Activated CD8-positive, alpha-beta memory T cell treated with anti-CD3 and anti-CD28 coated beads, Interleukin-2, amount 50 U/mL, for 24 hours (primary cell): Measurements from ENCODE around the gene CETP.
A peak's percentile ranks its signal among the peaks of the same experiment; 100 is the strongest.
"Not testable (repeated sequence)": the region's sequence is repeated elsewhere in the genome, so short reads cannot be mapped to it uniquely, and the experiment has no call there.

Experiments used
- DNase-seq: peaks from one replicate; pipeline ENCODE4 v3.0.0-alpha.2; 2020; ENCODE audit errors: extremely low read depth

The CETP gene

GRCh38 chr16:56956076-56956475 lies 5.7 kb upstream of the CETP start:
- no peak for DNase-seq

- no peak for DNase-seq
Measured at GRCh38 chr16:56956756-56957155, 5.0 kb upstream of the CETP start.

DNA sequence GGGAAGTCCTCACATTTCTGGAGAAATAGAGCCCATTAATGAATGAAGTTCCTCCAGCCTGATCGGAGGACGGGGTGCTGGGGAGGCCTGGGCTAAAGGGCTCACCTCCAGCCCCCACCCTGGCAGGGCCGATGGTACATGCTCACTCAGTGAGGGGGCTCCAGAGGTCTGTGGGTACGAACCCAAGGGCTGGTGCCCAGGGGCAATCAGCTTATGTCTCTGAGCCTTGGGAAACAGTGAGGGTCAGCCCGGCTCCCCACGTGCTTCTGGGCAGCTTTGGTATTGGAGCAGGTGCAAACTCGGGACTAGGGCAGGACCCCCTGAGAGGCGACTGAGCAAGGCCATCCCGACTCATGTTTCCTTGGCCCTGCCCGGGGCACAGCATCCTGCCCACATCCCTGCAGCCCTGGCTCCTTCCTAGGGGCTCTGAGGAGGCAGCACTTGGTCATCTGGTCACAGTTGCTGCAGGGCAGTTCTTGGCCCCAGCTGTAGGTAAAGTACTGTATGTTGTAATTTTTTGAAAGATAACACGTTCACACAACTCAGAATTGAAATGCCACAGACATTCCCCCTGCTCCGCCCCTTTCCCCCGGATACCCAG lies 969 bp upstream of the CETP start:
- no peak for DNase-seq

DNA sequence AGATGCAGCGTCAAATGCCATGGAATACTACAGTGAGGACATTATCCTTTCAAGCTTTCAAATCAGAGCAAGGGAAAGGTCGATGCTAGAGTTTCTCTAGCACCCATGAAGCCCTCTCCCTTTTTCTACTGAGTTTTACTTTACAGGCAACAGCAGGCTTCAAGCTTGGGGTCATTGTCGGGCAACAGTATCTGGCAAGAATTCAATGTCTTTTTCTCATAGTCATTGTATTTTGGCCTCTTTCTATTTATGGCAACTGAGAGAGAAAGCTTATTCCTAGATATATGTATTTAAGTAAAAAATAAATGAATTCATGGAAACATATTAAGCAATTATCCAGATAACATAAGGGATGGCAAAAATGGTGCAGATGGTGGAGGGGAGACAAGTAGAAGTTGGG lies 364 bp upstream of the CETP start:
- DNase-seq: no peak

DNA sequence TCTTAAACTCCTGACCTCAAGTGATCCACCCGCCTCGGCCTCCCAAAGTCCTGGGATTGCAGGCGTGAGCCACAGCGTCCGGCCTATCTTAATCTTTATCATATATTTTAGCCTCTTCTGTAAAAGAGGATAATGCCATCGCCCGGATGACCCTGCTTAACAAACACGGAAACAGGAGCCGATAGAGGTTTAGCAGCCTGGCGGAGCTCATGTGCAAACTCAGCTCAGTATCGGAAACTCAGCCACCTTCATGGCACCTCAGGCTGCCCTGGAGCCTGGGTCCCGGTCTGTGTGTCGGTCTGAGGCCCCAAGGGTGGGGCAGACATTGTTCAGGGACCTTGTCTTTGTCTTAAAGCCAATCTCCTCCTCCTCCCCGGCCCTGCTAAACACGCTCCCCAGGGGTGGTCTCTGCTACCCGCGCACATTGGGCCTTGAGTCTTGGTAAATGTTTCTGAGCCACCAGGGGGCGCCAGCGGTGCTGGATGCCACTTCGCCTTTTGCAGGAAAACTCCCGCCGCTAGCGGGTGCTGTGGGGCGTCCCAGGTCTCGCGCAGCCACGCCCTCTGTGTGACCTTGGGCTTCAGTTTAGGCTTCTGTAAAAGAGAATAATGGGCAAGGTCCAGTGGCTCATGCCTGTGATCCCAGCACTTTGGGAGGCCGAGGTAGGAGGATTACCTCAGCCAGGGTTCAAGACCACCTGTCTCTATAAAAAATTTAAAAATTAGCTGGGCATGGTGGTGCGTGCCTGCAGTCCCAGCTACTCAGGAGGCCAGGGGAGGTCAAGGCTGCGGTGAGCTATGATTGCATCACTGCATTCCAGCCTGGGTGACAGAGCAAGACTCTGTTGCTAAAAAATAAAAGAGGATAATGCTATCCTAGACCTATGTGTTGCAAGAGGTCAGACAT lies 2.7 kb downstream of the CETP start:
- peak; percentile 86 for DNase-seq

DNA sequence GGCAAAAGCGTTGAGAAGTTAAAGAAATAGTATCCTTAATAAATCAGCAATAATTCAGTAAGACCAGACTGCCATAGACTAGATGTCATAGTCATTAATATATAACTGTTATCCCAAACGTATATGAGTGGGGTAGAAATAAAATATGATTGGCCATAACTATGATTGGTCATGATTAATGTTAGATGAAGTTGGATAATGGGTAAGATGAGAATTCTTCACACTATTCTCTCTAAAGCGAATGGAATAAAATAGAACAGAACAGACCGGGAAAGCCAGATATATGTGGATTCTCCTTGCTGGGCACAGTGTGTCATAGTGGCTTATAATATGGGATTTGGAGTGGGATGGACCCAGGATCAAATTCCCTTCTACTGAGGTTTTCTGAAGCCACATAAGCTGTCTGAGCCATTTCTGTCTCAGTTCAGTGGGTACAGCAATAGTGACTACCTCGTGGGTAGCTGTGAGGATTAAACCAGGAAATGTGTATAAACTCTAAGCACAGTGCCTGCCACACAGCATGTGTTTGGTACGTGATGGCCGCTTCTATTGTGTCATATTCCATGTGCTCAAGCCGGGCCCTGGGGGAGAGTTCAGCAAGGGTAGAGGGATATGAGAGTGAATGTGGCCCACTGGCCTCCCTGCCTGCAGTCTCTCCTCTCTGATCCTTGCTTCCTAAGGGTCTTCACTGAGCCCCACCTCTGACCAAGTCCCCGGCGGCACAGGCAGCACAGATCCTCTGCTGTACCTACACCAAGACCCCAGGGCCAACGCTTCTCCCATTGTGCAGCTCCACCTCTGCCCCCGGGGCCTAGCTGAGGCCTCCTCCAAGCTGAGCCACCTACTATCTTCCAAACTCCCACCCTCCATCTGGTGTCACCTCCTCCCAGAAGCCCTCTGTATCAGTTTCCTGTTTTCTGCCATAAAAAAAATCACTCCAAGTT lies 3.7 kb downstream of the CETP start:
- DNase-seq: no peak

- DNase-seq: no peak
Measured at GRCh38 chr16:56966093-56966475, 4.3 kb downstream of the CETP start.

- DNase-seq: no peak
Measured at GRCh38 chr16:56967733-56968132, 6.0 kb downstream of the CETP start.

- no peak for DNase-seq
Measured at GRCh38 chr16:56969769-56970168, 8.0 kb downstream of the CETP start.

- DNase-seq: no peak
Measured at GRCh38 chr16:56970934-56971767, 9.4 kb downstream of the CETP start.

GRCh38 chr16:56971768-56972043 lies 10.0 kb downstream of the CETP start:
- no peak for DNase-seq

DNA sequence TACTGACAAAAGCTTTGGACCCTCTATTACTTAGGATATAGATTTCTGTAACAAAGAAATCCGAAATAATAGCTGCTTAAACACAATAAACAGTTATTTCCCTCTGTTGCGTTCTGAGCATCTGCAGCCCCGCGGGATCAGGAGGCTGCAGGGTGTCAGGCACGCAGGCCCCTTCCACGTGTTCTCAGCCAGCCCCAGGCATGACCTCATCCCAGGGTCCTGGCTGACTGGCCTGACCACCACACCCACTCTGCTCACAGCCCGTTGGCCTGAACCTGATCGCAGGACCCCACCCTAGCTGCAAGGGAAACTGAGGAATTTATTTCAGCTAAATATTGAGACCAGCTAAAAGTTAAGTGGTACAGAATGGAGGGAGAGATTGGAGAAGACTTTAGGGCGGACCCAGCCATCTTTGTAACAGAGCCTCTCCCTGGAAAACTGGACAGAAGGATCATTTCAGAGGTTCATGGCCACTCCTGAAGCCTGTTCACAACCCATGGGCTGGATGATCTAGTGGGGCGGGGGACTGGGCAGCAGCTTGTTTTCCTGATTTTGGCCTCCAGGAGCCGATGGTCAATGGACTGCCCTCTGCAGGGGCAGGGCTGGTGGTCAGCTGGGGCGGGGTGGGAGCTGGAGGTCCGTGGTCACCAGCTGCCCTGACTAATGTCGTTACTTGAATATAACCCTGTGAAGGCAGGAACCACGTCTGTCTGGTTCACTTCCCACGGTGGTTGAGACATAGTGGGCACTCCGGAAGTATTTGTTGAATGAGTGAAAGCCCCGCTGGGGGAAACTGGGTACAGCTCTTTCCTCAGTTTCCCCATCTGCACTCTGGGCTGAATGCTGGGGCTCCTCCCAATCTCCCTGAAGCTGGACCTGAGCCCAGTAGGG lies 10.9 kb downstream of the CETP start:
- DNase-seq: no peak

DNA sequence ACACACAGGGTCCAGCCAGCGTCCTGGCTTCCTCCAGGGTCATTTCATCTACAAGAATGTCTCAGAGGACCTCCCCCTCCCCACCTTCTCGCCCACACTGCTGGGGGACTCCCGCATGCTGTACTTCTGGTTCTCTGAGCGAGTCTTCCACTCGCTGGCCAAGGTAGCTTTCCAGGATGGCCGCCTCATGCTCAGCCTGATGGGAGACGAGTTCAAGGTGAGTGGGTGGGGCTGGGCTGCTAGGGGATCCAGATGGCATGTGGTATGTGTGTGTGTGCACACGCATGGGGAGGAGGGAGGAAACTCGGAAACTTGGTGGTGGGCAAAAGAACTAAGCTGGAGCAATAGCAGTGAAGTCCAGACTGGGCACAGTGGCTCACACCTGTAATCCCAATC lies 11.5 kb downstream of the CETP start:
- no peak for DNase-seq

DNA sequence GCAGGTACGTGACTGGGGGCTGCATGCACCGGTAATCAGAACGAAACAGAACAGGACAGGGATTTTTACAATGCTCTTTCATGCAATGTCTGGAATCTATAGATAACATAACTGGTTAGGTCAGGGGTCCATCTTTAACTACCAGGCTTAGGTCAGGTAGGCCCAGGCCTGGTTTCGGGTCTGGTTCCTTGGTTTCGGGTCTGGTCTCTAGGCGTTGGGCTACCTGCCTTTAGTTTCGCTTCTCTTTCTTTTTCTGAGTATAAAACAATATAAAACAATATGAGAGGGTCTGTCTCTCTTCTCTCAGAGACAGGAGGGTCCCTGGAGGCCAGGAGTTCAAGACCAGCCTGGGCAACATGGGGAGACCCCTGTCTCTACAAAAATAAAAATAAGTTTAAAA lies 12.1 kb downstream of the CETP start:
- DNase-seq: not testable (repeated sequence)

GRCh38 chr16:56974549-56975300 lies 13.0 kb downstream of the CETP start:
- no peak for DNase-seq

DNA sequence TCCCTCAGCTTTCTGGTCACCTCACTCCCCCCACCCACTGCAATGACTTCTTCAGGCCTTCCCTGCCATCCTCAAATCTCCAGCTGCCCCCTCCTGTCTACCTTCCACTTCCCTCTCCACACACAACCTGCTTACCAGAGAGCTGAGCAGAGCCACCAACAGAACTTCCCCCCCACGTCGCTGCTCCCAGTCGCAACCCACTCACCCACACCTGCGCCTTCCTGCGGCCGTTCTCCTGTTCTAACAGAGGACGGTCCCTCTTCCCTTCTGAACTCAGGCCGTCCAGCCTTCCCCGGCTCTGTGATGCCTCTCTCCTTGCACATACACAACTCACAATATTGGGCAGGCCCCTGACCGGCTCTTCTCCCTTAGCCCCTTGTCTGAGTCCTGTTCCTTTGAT lies 14.0 kb downstream of the CETP start:
- DNase-seq: no peak

DNA sequence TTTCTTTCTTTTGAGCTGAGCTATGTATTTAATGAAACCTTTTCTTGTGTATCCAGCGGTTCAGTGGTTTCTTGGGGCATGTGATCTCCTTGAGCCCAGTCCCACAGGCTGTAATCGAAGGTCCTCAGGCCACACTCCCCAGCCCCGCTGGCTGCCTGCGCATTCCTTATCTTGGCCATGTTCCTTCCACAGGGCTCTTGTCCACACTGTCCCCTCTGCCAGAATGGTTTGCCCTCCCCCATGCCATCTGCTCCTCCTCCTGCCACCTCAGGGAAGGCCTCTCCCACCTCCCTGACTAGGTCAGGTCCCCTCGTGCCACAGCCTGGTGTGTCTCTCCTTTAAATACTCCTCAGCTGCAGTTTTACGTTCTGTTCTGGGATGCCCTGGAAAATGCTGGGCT lies 15.5 kb downstream of the CETP start:
- no peak for DNase-seq

- DNase-seq: no peak
Measured at GRCh38 chr16:56977823-56978430, 16.2 kb downstream of the CETP start.

- no peak for DNase-seq
Measured at GRCh38 chr16:56980201-56980535, 18.4 kb downstream of the CETP start.
